Activated naive CD4-positive, alpha-beta T cell treated with anti-CD3 and anti-CD28 coated beads, Interleukin-2, amount 50 U/mL, for 72 hours (primary cell): Measurements from ENCODE around the gene ANKRD10. TPM values are rescaled to one million over a fixed set of nuclear protein-coding genes. Genes with fewer than 3 reads are reported as not detected.

Source experiments
- ATAC-seq, 2 donors: fragments of 150-1000 bp; cut with Tn5 transposase; 2 replicates each; pipeline ENCODE4 v1.10.0; 2021; ENCODE audit warnings: mild to moderate bottlenecking in 2 of 2, moderate library complexity in 2 of 2
- DNase-seq, 2 donors: peaks; one replicate each; pipeline ENCODE4 v3.0.0; 2021 to 2022; ENCODE audit warnings: low spot score in 2 of 2
- H3K27ac Mint-ChIP-seq, 2 donors: one replicate each; pipeline ENCODE4 v1.8.0; 2022; ENCODE audit warnings: mild to moderate bottlenecking in 2 of 2, mixed read lengths in 2 of 2
- H3K36me3 Mint-ChIP-seq, 2 donors: one replicate each; pipeline ENCODE4 v1.8.0; 2022; ENCODE audit warnings: mixed read lengths in 2 of 2
- H3K9me3 Mint-ChIP-seq, 2 donors: one replicate each; pipeline ENCODE4 v1.8.0; 2022; ENCODE audit warnings: mixed read lengths in 2 of 2
- total RNA-seq, 2 donors: library from RNA; stranded (reverse); gene quantifications; one replicate each; pipeline ENCODE4 v1.2.3, GENCODE V29; 2022

Gene ANKRD10
- total RNA-seq, 2 donors from 2014 or later = 160 to 162 TPM

DNA sequence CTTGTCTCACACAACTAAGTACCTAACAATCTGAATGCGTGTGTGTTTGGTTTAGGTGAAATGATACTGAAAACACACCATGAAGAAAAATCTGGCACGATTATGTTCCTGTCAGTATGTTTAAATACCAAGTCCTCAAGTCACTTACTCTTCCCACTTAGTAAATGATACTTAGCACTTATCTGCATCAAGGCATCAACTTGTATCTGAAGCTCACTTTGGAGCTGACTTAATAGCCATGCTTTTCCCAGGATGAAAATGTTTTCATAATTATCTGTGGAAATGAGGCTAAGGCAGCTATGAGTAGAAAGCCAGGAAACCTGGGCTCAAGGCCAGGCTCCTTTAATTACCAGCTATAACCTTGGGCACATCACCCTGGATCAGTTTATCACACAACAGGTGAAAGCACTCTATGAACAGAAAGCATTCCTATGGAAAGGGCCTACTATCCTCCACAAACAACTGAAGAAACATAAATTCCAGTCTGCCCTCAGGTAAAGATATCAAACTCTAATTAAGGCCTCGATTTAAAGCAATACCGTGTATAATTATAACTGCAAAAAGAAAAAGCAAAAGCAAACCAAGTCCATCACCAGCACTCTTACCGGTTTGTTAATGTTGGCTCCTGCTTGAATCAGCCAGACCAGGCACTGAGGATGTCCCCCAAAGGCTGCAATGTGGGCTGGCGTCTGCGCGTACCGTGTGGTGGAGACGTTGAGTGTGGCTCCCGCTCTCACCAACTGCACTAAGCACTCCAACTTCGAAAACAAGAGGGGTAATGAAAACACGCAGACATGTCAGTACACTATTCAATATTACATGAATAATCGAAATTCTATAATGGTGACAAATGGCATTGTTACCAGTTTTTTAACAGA is 4.6 kb downstream of the ANKRD10 start:
- Mint-ChIP-seq H3K36me3 (peaks cover 42 to 62% of the 10 kb centered on the region in 2 donors), H3K27ac (no peak overlapping the region), H3K9me3 (no peaks in the 10 kb centered on the region)
- DNase-seq (no peak), ATAC-seq (no peak)

DNA sequence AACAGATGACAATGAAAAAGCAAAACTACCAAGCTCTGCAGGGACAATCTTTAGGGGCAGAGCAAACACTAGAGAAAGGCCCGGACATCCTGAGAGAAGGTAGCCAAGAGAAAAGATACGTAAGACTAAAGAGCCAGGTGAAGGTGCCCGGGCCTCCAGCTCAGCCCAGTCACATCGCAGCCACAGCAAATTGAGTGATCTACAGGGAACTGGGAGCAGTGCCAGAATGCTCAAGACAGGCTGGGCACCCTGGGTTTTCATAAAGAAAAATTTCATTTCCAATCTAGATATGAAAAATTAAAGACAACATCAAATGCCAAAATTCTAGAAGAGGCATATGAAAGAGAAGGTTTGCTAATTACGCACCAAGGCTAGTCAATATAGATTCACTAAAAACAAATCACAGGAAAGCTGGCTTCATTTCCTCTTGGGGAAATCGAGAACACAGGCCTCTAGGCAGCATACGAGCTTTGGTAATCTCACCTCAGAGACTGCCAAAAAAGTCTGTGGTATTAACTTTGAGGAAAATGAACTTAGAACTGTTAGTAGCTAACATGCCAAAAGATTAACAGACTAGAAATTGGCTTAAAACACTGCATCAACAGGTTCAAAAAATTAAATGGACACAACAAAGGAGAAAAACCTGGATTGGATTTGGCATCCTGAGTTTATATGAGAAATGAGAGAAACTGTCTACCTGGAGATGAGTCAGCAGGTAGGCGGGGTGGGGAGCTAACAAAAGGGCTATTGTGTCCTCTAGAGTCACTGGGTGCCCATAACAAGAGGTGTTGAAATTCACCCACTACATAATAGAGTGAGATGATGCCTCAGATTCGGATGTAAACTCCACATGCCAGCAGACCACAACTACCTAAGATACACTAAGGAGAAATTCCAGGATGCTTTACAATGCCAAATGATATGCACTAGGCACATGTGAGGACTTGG is 6.6 kb downstream of the ANKRD10 start:
- H3K27ac Mint-ChIP-seq = peak overlapping the region in 1 of 2 donors; percentile 38
- H3K36me3 Mint-ChIP-seq = peaks cover 36 to 57% of the 10 kb centered on the region in 2 donors
- ATAC-seq (peak; percentile 63), DNase-seq (no peak)
- H3K9me3 Mint-ChIP-seq = no peaks in the 10 kb centered on the region

DNA sequence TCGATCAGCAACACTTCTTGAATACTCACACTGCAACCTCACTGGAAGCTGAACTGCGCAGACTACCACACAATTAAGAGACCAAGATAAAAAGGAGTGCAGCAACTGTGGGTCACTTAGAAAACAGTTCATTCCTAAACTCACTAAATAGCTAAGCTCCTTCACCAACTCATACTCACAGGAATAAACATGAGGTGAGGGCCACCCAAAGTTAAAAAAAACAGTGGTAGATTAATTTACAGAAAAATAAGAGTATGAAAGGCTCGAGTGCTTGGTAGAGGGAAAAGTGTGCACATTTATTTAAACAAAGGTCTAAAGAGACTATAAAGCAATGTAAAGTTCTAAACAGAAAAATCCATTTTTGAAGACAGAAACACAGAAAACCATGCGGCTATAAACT is 7.6 kb downstream of the ANKRD10 start:
- no peak for ATAC-seq
- Mint-ChIP-seq H3K36me3 (peaks cover 34 to 59% of the 10 kb centered on the region in 2 donors), H3K9me3 (no peaks in the 10 kb centered on the region), H3K27ac (no peak overlapping the region)
- DNase-seq = no peak

- no peak overlapping the region for H3K27ac Mint-ChIP-seq
Observed at GRCh38 chr13:110904748-110905147, 10.1 kb downstream of the ANKRD10 start.

GRCh38 chr13:110902370-110902769 is 12.5 kb downstream of the ANKRD10 start:
- H3K9me3 Mint-ChIP-seq = no peaks in the 10 kb centered on the region
- peaks cover 12 to 24% of the 10 kb centered on the region in 2 donors for H3K36me3 Mint-ChIP-seq
- ATAC-seq = no peak
- H3K27ac Mint-ChIP-seq = no peak overlapping the region
- DNase-seq = no peak

More at GRCh38 chr13:110904748-110905147, 10.1 kb downstream of the ANKRD10 start:
- DNase-seq (no peak), ATAC-seq (no peak)
- Mint-ChIP-seq H3K9me3 (no peaks in the 10 kb centered on the region), H3K36me3 (peaks cover 25 to 48% of the 10 kb centered on the region in 2 donors)

DNA sequence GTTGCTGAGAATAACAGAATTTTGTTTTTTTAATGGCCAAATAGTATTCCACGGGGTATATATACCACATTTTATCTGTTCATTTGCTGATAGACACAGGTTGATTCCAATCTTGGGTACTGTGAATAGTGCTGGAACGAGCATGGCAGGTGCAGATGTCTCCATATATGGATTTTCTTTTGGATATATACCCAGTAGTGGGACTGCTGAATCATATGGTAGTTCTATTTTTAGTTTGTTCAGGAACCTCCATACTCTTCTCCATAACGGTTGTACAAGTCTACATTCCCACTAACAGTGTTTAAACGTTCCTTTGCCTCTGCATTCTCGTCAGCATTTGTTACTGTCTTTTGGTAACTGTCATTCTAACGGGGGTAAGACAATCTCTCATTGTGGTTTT is 17.3 kb downstream of the ANKRD10 start:
- Mint-ChIP-seq H3K9me3 (no peaks in the 10 kb centered on the region), H3K36me3 (peaks cover 0 to 14% of the 10 kb centered on the region in 2 donors), H3K27ac (peak overlapping the region in 1 of 2 donors; percentile 16)
- DNase-seq = no peak
- no peak for ATAC-seq

DNA sequence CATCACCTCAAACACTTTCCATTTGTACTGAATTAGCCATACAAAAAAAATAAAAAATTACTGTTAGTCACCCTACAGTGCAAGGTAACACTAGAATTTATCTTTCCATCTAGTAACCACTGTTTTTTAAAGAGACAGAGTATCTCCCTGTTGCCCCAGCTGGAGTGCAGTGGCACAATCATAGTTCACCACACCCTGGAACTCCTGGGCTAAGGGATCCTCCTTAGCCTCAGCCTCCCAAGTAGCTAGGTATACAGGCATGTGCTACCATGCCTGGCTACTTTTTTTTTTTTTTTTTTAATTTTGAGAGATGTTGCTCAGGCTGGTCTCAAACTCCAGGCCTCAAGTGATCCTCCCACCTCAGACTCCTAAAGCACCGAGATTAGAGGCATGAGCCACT is 17.9 kb downstream of the ANKRD10 start:
- Mint-ChIP-seq H3K36me3 (peaks cover 0 to 16% of the 10 kb centered on the region in 2 donors), H3K27ac (no peak overlapping the region), H3K9me3 (no peaks in the 10 kb centered on the region)
- no peak for DNase-seq
- ATAC-seq = no peak

GRCh38 chr13:110894086-110894485 is 20.8 kb downstream of the ANKRD10 start:
- Mint-ChIP-seq H3K27ac (peak overlapping the region in 1 of 2 donors; percentile 83), H3K36me3 (peaks cover 0 to 16% of the 10 kb centered on the region in 2 donors)
- no peak for ATAC-seq

DNA sequence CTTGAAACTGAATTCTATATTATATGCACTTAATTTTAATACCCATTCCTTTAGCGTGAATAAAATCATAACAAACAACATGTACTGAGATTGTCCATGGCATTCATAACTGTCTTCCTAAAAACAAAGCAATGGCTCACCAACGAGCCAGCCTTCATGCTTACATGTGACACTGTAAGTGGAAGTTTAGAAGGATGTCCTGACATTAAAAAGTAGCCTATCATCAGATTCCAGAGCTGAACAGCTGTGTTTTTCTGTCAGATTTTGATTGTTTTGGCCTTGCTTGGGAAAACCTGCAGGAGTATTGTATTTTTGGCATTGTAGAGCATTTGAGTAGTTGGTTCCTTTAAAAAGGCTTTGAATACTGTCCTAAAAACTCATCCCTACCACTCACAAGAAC is 21.3 kb downstream of the ANKRD10 start:
- DNase-seq (no peak), ATAC-seq (no peak)
- no peaks in the 10 kb centered on the region for H3K9me3 Mint-ChIP-seq
- H3K36me3 Mint-ChIP-seq = peaks cover 0 to 16% of the 10 kb centered on the region in 2 donors
- H3K27ac Mint-ChIP-seq = peak overlapping the region in 1 of 2 donors; percentile 83

More at GRCh38 chr13:110894086-110894485, 20.8 kb downstream of the ANKRD10 start:
- no peak for DNase-seq
- no peaks in the 10 kb centered on the region for H3K9me3 Mint-ChIP-seq

GRCh38 chr13:110890279-110891165 is 24.3 kb downstream of the ANKRD10 start:
- Mint-ChIP-seq H3K36me3 (peaks cover 0 to 16% of the 10 kb centered on the region in 2 donors), H3K9me3 (no peaks in the 10 kb centered on the region), H3K27ac (no peak overlapping the region)
- DNase-seq = no peak
- ATAC-seq = no peak

GRCh38 chr13:110888390-110888789 is 26.5 kb downstream of the ANKRD10 start:
- no peak for DNase-seq
- no peak for ATAC-seq
- peaks cover 0 to 10% of the 10 kb centered on the region in 2 donors for H3K36me3 Mint-ChIP-seq
- no peak overlapping the region for H3K27ac Mint-ChIP-seq
- no peaks in the 10 kb centered on the region for H3K9me3 Mint-ChIP-seq

DNA sequence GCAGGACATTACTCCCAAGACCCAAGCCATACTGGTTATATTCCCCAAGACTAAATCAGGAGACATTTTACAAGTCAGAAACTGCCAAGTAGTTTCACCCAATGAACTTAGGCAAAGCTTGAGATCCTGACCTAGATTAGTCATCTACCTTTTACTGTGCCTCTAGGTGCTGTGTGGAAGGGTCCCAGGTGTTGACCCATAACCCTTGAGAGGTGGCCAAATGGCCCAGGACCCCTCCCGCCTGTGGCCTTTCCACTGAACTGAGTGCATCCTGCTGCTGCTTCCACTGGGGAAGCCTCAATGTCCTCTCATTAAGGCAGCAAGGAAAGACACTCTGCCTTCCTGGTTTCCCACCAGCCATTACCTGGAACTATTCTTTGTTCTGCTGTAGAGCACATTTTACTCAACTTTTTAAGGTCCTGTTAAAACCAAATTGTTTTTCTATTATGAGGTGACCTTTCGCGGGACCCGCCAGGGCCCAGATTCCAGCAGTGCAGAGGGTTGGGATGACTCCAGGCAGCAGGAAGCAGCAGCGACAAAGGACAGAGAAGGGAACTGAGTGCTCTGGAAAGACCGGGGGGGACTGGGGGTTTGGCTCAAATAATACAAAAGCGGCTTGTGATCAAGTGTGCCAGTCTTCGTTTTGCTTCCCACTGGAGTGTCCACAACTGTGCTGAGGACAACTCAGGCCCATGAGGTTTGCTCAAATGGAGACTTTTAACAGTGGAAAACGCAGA is 27.1 kb downstream of the ANKRD10 start:
- peak overlapping the region in 1 of 2 donors; percentile 41 for H3K27ac Mint-ChIP-seq
- H3K36me3 Mint-ChIP-seq = peaks cover 0 to 5% of the 10 kb centered on the region in 2 donors
- ATAC-seq = peak in 1 of 2 donors; percentile 38
- no peak for DNase-seq
- H3K9me3 Mint-ChIP-seq = no peaks in the 10 kb centered on the region

DNA sequence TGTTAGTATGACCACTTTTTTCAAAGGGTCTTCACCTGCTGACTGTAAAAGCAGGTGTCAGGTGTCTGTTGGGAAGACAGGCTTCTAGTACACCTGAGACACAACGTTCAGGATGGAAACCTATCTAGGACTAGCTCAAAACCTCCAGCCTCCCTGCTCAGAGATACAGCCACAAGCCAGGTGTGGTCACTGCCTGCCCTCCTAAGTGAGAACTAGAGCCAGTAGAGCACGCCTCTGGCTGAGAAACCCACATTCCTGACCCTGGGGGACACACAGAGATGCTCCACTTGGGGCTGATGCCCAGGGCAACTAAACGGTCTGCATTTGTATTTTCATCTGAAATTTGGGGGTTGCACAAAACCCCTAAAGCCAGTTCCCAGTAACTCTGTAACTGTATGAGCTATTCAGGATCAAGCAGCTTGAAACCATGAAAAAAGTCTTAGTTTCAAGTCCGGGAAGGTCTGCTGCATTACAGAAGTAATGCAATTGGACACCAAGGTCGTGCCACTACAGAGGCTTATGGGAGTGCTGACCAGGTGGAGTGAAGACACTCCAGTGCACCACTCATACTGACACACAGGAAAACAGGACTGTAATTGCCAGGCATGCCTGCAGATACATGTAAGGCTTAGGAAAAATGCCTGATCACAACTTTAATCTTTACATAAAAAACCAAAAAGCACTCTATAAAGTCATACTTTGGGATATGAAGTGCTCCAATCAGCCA is 27.8 kb downstream of the ANKRD10 start:
- no peak for ATAC-seq
- no peaks in the 10 kb centered on the region for H3K9me3 Mint-ChIP-seq
- peak overlapping the region in 1 of 2 donors; percentile 41 for H3K27ac Mint-ChIP-seq
- no peaks in the 10 kb centered on the region for H3K36me3 Mint-ChIP-seq
- DNase-seq = no peak

GRCh38 chr13:110885966-110886869 is 28.7 kb downstream of the ANKRD10 start:
- DNase-seq = no peak

More at GRCh38 chr13:110885966-110886869, 28.7 kb downstream of the ANKRD10 start:
- Mint-ChIP-seq H3K36me3 (no peaks in the 10 kb centered on the region), H3K27ac (peak overlapping the region; percentile 41 to 72), H3K9me3 (no peaks in the 10 kb centered on the region)
- no peak for ATAC-seq
